HEK293T (cell line): ENCODE measurements around the gene ISLR.

Experiments used
- BHLHE40 ChIP-seq: fragments of 450-650 bp; IDR thresholded peaks from 2 replicates; pipeline ENCODE4 v1.6.1; 2016; ENCODE audit warnings: mild to moderate bottlenecking, moderate library complexity, borderline replicate concordance
- CTBP1 ChIP-seq: fragments of 450-650 bp; IDR thresholded peaks from 2 replicates; pipeline ENCODE4 v1.6.1; 2016; ENCODE audit warnings: borderline replicate concordance
- ELF4 ChIP-seq: fragments of 450-650 bp; IDR thresholded peaks from 2 replicates; pipeline ENCODE4 v1.6.1; 2017; ENCODE audit warnings: antibody characterized with exemption
- FOXA1 ChIP-seq: fragments of 450-650 bp; IDR thresholded peaks from 2 replicates; pipeline ENCODE4 v1.6.1; 2016; ENCODE audit warnings: mild to moderate bottlenecking
- FOXK2 ChIP-seq: fragments of 450-650 bp; IDR thresholded peaks from 2 replicates; pipeline ENCODE4 v1.6.1; 2016; ENCODE audit warnings: mild to moderate bottlenecking
- FOXM1 ChIP-seq: fragments of 450-650 bp; IDR thresholded peaks from 2 replicates; pipeline ENCODE4 v1.6.1; 2017; ENCODE audit warnings: mild to moderate bottlenecking, borderline replicate concordance
- HDGF ChIP-seq: fragments of 450-650 bp; IDR thresholded peaks from 2 replicates; pipeline ENCODE4 v1.6.1; 2017; ENCODE audit warnings: antibody characterized with exemption, borderline replicate concordance
- LEF1 ChIP-seq: fragments of 450-650 bp; IDR thresholded peaks from 2 replicates; pipeline ENCODE4 v1.6.1; 2017; ENCODE audit warnings: mild to moderate bottlenecking, borderline replicate concordance
- NFRKB ChIP-seq: fragments of 450-650 bp; IDR thresholded peaks from 2 replicates; pipeline ENCODE4 v1.6.1; 2016; ENCODE audit warnings: mild to moderate bottlenecking, moderate library complexity
- PKNOX1 ChIP-seq: fragments of 450-650 bp; IDR thresholded peaks from 2 replicates; pipeline ENCODE4 v1.6.1; 2016
- SP1 ChIP-seq: fragments of 450-650 bp; IDR thresholded peaks from 2 replicates; pipeline ENCODE4 v1.6.1; 2017
- TARDBP ChIP-seq: fragments of 450-650 bp; IDR thresholded peaks from 2 replicates; pipeline ENCODE4 v1.6.1; 2016

GRCh38 chr15:74136540-74136813, 37.0 kb upstream of the ISLR start:
- TF ChIP-seq CTBP1 (no peak), NFRKB (no peak), HDGF (no peak), LEF1 (no peak), ELF4 (no peak), FOXM1 (no peak), FOXK2 (no peak), SP1 (no peak), PKNOX1 (no peak), FOXA1 (no peak), TARDBP (no peak), BHLHE40 (no peak)
